Stimulated activated CD8-positive, alpha-beta memory T cell treated with anti-CD3 and anti-CD28 coated beads, Interleukin-7, amount 100 ng/mL, for 48 hours (primary cell): Measurements from ENCODE around the gene NES.

Experiments
- DNase-seq, 2 donors: peaks; one replicate each; pipeline ENCODE4 v3.0.0-alpha.2; 2020; ENCODE audit warnings: low read depth in 1 of 2; ENCODE audit errors: extremely low read depth in 1 of 2

Gene NES

GRCh38 chr1:156705321-156705917 lies 28.2 kb upstream of the NES start, which contains the start of gene CRABP2:
Gene CRABP2, minus strand, starts transcription at chr1:156705583. Its CDS starts 137 bp downstream, at chr1:156705446.
- DNase-seq: no peak

DNA sequence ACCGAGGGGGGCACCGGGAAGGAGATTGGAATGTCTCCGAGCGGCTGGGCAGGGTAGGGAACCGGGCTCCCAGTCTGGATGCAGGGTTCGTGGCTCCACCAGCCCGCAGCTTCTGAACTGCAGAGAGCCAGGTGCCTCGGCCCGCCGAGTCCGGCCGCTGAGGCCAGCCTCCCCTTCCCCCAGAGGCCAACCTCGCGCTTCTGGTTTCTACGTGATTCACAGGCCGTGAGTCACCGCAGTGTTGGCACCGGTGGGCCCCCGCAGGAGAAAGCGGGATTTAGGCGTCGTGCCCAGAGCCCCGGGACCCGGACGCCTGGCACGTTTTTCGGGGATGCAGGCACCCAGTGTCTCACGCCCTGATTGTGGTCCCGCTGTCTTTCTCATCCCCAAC lies 27.7 kb upstream of the NES start:
- DNase-seq: no peak

- DNase-seq: no peak
These were observed 27.0 kb upstream of the NES start for GRCh38 chr1:156704166-156704711.

GRCh38 chr1:156703741-156704140 lies 26.5 kb upstream of the NES start:
- DNase-seq: no peak

GRCh38 chr1:156703336-156703735 lies 26.1 kb upstream of the NES start:
- no peak for DNase-seq

GRCh38 chr1:156700736-156701531 lies 23.7 kb upstream of the NES start:
- DNase-seq: no peak

DNA sequence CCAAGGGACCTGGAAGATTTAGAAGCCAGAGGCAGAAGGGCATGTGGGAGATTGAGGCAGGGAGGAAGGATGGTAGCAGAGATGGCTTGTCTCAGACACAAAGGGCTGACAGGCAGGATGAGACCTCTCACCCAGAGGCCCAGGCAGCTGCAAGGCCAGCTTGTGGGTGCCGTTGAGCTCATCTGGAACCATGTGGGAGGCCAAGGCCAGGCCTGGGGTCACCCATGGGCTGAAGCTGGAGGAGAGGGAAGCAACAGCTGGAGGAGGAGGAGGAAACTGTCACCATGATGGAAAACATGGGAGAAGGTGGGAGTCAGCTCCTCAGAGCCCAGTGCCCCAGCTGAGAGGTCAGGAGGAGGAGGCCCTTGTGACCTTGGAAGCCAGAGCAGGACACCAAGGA lies 21.8 kb upstream of the NES start:
- no peak for DNase-seq

DNA sequence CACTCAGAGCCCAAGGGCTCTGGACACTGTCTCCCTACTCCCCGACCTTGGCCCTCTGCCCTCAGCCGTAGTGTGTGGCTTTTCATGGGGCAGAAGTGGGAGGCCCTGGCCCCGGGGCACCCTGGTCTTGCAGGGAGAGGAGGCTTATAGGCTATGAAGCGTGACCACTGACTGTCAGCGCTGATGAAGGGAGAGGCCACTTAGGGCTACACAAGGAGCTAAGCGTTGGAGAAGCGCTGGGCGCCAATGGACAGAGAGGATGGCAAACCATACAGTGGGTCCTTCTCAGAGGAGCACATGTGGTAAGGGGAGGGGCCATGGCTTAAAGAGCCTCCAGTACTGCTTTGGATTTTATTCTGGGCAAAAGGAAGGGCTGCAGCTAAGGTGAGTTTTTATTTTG lies 20.3 kb upstream of the NES start:
- no peak for DNase-seq

- no peak for DNase-seq
These were observed 19.5 kb upstream of the NES start for GRCh38 chr1:156696755-156697154.

- DNase-seq: no peak
These were observed 17.4 kb upstream of the NES start for GRCh38 chr1:156694690-156694962.

- no peak for DNase-seq
These were observed 16.9 kb upstream of the NES start for GRCh38 chr1:156693848-156694689.

DNA sequence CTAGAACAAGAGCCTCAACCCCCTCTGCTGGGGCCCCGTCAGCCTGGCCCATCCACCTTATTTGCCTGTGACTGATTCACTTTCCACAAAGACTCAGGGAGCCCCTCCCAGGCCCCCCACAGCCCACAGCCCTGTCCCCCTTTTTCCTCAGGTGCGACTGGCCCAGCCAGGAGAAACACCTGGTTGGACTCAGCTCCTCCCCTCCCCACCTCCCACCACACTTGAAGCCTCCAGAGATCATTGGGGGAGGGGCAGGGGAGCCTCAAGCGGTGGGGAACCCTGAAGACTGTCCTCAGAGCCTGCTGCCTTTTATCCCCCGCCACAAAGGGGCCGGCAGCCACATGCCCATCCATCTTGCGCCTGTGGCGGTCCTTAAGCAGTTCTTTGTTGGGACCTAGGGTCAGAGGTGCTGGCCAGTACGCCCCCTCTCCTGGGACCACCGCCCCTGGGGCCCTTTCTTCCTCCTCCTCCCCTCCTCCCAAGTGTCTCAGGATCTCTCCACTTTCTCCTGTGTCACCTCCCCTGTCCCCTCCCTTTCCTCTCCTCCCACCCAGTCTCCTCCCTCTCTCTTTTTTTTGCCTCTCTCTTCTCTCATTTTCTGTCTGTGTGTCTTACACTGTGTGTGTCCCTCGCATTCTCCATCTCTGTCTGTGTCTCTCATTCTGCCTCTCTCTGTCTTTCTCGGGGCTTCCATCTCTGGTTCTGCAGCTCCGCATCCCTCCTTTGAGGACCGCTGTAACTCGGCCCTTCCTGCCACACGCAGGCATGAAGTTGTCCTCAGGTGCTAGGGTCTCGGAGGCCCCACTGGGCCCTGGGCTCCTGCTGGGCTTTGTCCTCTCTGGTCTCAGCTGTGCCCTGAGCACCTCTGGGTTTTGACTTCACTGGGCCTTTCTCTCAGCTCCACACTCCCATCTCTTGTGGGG lies 16.0 kb upstream of the NES start:
- no peak for DNase-seq

DNA sequence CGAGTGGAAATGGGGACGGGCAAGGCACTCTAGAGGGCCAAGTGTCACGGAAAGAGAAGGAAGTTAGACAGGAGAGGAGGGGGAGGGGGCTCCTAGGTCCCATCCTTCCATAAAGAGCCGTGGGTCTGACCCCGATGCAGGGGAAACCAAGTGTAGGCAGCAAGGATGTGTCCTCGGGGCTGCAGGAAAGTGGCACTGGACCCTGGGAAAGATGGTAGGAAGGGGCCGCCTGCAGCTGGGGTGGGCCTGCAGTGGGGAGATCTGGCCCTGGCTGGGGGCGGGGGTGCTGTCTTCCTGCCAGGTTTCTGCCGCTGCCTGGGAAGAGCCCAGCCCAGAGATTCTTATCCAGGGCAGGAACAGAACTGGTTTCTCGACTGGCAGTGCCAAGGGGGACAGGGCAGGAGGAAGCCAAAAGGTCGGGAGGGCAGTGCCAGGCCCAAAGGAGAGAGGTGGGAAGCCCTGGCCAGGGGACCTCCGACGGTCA lies 15.3 kb upstream of the NES start:
- no peak for DNase-seq

GRCh38 chr1:156691665-156692440 lies 14.6 kb upstream of the NES start:
- DNase-seq: no peak

DNA sequence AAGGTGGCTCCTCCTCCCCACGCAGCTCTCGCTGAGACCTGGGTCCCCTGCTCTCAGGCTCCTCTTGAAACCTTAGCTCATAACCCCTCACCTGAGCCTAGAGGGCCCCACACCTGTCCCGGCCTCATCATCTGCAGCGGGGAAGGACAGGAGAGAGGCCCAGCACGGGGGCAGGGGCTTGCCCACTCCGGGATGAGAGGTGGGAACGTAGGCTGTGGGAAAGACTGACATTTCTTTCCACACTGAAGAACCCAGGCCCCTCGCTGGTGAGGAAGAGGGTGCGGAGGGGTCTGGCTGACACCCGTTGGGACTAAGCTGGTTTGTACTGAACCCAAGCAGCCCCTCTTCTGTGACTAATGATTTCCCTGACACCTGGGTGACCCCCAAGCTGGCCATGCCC lies 14.0 kb upstream of the NES start:
- no peak for DNase-seq

DNA sequence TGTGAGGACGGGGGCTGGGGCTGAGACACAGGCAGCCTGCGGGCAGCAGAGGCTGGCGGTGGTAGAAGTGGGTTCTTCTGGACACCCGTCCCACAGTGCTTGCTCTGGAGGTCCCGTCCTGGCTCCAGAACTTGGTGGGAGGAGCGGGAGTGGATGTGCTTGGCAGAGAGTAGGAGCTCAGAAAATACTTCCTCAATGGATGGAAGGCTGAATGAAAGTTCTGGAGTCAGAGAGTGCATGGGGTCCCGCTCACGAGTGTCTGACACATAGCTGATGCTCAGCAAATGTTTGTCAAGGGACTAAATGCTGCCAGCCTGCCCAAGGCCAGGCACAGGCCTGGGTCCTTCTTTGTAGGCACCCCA lies 13.4 kb upstream of the NES start:
- no peak for DNase-seq

GRCh38 chr1:156689953-156690674 lies 12.9 kb upstream of the NES start:
- DNase-seq: no peak

GRCh38 chr1:156689035-156689952 lies 12.1 kb upstream of the NES start:
- peak in 1 of 2 donors; percentile 62 for DNase-seq
